ENCODE results near the gene SLC45A3. TPM values are rescaled to one million over a fixed set of nuclear protein-coding genes. Genes with fewer than 3 reads are reported as not detected.

SLC45A3 gene
- total RNA-seq, 4 donors from 2014 or later = 0.76 to 1.2 (median 1.0) TPM; not detected in 1

DNA sequence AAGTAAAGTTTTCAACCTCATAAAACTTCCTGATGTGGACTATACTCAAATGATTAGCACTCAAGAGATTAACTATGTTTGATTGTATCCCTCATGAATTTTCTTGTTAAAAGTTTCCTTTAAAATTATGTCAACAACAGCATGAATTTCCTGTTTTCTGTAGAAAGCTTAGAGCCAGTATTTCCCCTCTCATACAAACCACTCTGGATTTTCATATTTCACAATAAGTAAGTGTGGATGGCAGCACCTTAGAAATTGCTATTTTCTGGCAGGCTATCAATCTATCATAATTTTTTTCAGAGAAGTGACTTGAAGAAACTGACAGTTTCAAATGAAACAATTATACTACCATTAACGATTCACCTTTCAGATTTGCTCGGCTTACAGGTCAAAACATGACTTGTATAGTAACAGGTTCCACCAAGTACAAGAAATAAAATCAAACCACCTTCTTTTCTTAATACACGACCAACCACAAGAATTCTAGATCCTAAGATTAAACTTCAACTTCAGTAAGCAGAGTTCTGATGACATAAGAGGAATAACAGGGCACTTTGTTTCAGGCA is 69.3 kb downstream of the SLC45A3 start:
- ATAC-seq (no peak), DNase-seq (no peak)
- Histone ChIP-seq H3K9me3 (no peaks in the 10 kb centered on the region), H3K4me3 (no peak overlapping the region), H3K36me3 (peaks cover 0 to 27% of the 10 kb centered on the region in 2 donors), H3K4me1 (peaks cover 0 to 16% of the 10 kb centered on the region in 2 donors), H3K27ac (no peak overlapping the region), H3K27me3 (no peaks in the 10 kb centered on the region)
- in situ Hi-C loops (cut with MboI; ENCODE audit: low sequenced_read_pairs in 4 of 4) = no loop called here
- intact Hi-C loops (cut with DNase I; ENCODE audit: low total_unique reads) = no loop called here
- TF ChIP-seq POLR2A (IDR thresholded peaks at IDR 0.05) = no peak
- TF ChIP-seq, protein P1, sequence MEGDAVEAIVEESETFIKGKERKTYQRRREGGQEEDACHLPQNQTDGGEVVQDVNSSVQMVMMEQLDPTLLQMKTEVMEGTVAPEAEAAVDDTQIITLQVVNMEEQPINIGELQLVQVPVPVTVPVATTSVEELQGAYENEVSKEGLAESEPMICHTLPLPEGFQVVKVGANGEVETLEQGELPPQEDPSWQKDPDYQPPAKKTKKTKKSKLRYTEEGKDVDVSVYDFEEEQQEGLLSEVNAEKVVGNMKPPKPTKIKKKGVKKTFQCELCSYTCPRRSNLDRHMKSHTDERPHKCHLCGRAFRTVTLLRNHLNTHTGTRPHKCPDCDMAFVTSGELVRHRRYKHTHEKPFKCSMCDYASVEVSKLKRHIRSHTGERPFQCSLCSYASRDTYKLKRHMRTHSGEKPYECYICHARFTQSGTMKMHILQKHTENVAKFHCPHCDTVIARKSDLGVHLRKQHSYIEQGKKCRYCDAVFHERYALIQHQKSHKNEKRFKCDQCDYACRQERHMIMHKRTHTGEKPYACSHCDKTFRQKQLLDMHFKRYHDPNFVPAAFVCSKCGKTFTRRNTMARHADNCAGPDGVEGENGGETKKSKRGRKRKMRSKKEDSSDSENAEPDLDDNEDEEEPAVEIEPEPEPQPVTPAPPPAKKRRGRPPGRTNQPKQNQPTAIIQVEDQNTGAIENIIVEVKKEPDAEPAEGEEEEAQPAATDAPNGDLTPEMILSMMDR (IDR thresholded peaks at IDR 0.05 in 4 of 5, conservative IDR thresholded peaks at IDR 0.05 in 1 of 5) = no peak

- peaks cover 0 to 20% of the 10 kb centered on the region in 2 donors for H3K36me3 ChIP-seq
- H3K4me3 ChIP-seq = no peak overlapping the region
- ATAC-seq = no peak
- in situ Hi-C loops (cut with MboI; ENCODE audit: low sequenced_read_pairs in 4 of 4) (no loop called here), intact Hi-C loops (cut with DNase I; ENCODE audit: low total_unique reads) (no loop called here)
- no peaks in the 10 kb centered on the region for H3K9me3 ChIP-seq
- H3K27ac ChIP-seq = no peak overlapping the region
- no peak for TF ChIP-seq POLR2A (IDR thresholded peaks at IDR 0.05)
- TF ChIP-seq, protein P1 (IDR thresholded peaks at IDR 0.05 in 4 of 5, conservative IDR thresholded peaks at IDR 0.05 in 1 of 5) = no peak
- peaks cover 0 to 16% of the 10 kb centered on the region in 2 donors for H3K4me1 ChIP-seq
- no peaks in the 10 kb centered on the region for H3K27me3 ChIP-seq
- DNase-seq = no peak
Observed at GRCh38 chr1:205610036-205610435, 70.3 kb downstream of the SLC45A3 start.

Other genes starting within 250 kb of the SLC45A3 start
- not detected for gene BLACAT1, start 224.5 kb downstream of the SLC45A3 start, total RNA-seq
- gene CDK18, start 175.8 kb downstream of the SLC45A3 start, total RNA-seq = 1 to 10 TPM; 1.2 to 4.6 (median 1.5) TPM
- gene ELK4, start 48.5 kb downstream of the SLC45A3 start, total RNA-seq = 10 to 100 TPM; 17.3 to 24.2 (median 20.1) TPM
- 10 to 100 TPM; 45.5 to 69.7 (median 62.6) TPM for gene NUCKS1, start 69.7 kb upstream of the SLC45A3 start, total RNA-seq
- 10 to 100 TPM in 3 of 4 donors, 1 to 10 TPM in 1; 8.4 to 13.8 (median 10.7) TPM for gene RAB29, start 95.0 kb upstream of the SLC45A3 start, total RNA-seq
- 10 to 100 TPM; 21.5 to 39.8 (median 36.8) TPM for gene SLC41A1, start 132.7 kb upstream of the SLC45A3 start, total RNA-seq
- gene PM20D1, start 169.6 kb upstream of the SLC45A3 start, total RNA-seq = not detected